Measurements from ENCODE around the gene TFDP1. TPM values are rescaled to one million over a fixed set of nuclear protein-coding genes. Genes with fewer than 3 reads are reported as not detected.

TFDP1 gene
- polyA plus RNA-seq, 3 donors = 30.3 to 54.0 (median 37.6) TPM

DNA sequence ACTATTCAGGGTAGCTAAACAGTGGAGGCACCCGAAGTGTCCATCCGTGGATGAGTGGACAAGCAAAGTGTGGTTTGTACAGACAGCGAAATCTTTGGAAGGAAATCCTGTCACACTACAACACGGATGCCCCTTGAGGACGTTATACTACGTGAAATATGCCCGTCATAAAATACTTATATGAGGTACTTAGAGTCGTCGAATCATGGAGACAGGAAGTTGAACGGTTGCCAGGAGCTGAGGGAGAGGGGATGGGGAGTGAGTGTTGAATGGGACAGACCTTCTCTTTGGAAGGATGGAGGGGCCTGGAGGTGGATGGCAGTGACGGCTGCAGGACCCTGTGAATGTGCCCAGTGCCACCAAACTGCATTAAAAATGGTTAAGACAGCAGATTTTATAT is 61.8 kb downstream of the TFDP1 start:
- Histone ChIP-seq H3K4me1 (ENCODE audit: control insufficient read depth in 1 of 2, insufficient read depth in 2 of 2, low read length in 2 of 2) (no peaks in the 10 kb centered on the region), H4K20me1 (ENCODE audit: insufficient read depth, low read length) (no peaks in the 10 kb centered on the region), H3K9ac (ENCODE audit: insufficient read depth, low read length, poor library complexity, severe bottlenecking) (no peak overlapping the region), H3K9me3 (replicated peaks in 1 of 2; ENCODE audit: control insufficient read depth in 1 of 2, insufficient read depth in 1 of 2, low read length in 2 of 2) (peaks cover 34 to 39% of the 10 kb centered on the region in 2 donors), H3K36me3 (replicated peaks in 1 of 2; ENCODE audit: control insufficient read depth in 1 of 2, insufficient read depth in 2 of 2, low read length in 2 of 2) (peaks cover 7 to 13% of the 10 kb centered on the region in 2 donors), H2AFZ (ENCODE audit: insufficient read depth, low read depth, low read length, poor library complexity, severe bottlenecking) (no peak overlapping the region), H3K27me3 (ENCODE audit: control insufficient read depth in 2 of 2, insufficient read depth in 2 of 2, low read length in 2 of 2) (no peaks in the 10 kb centered on the region), H3K27ac (ENCODE audit: low read depth in 1 of 2, low read length in 2 of 2) (no peak overlapping the region), H3K4me2 (replicated peaks; ENCODE audit: extremely low read depth, low read length, poor library complexity, severe bottlenecking) (no peak overlapping the region), H3K79me2 (ENCODE audit: insufficient read depth, low read length) (no peaks in the 10 kb centered on the region), H3K4me3 (replicated peaks in 1 of 3; ENCODE audit: low read depth in 2 of 3, low read length in 3 of 3) (no peak overlapping the region)
- Mint-ChIP-seq H3K4me1 (peaks cover 7% of the 10 kb centered on the region), H3K9me3 (peaks cover 29 to 59% (median 53%) of the 10 kb centered on the region in 7 donors), H3K27ac (no peak overlapping the region), H3K36me3 (peaks cover 12 to 15% of the 10 kb centered on the region in 2 donors), H3K4me3 (peak overlapping the region in 1 of 2 donors; percentile 28), H3K27me3 (ENCODE audit: low read depth in 3 of 3) (peaks cover 4 to 11% (median 6%) of the 10 kb centered on the region in 3 donors)
- no peak for DNase-seq
- 21% methylated on average over 6 of the region's 11 CpGs for WGBS (ENCODE audit: insufficient coverage)
- intact Hi-C loops (cut with micrococcal nuclease) = no loop called here
- no peak for TF ChIP-seq CTCF (IDR thresholded peaks at IDR 0.05)

GRCh38 chr13:113646921-113647340 is 62.4 kb downstream of the TFDP1 start:
- peaks cover 2 to 7% of the 10 kb centered on the region in 2 donors for H3K36me3 ChIP-seq (replicated peaks in 1 of 2; ENCODE audit: control insufficient read depth in 1 of 2, insufficient read depth in 2 of 2, low read length in 2 of 2)
- no peak overlapping the region for H3K9ac ChIP-seq (ENCODE audit: insufficient read depth, low read length, poor library complexity, severe bottlenecking)
- H2AFZ ChIP-seq (ENCODE audit: insufficient read depth, low read depth, low read length, poor library complexity, severe bottlenecking) = no peak overlapping the region
- peaks cover 29 to 34% of the 10 kb centered on the region in 2 donors for H3K9me3 ChIP-seq (replicated peaks in 1 of 2; ENCODE audit: control insufficient read depth in 1 of 2, insufficient read depth in 1 of 2, low read length in 2 of 2)
- no peak overlapping the region for H3K4me2 ChIP-seq (replicated peaks; ENCODE audit: extremely low read depth, low read length, poor library complexity, severe bottlenecking)
- H3K27ac ChIP-seq (ENCODE audit: low read depth in 1 of 2, low read length in 2 of 2) = no peak overlapping the region
- H3K4me1 Mint-ChIP-seq = peaks cover 7% of the 10 kb centered on the region
- no peaks in the 10 kb centered on the region for H4K20me1 ChIP-seq (ENCODE audit: insufficient read depth, low read length)
- H3K36me3 Mint-ChIP-seq = peaks cover 6 to 9% of the 10 kb centered on the region in 2 donors
- H3K79me2 ChIP-seq (ENCODE audit: insufficient read depth, low read length) = no peaks in the 10 kb centered on the region
- H3K4me1 ChIP-seq (ENCODE audit: control insufficient read depth in 1 of 2, insufficient read depth in 2 of 2, low read length in 2 of 2) = no peaks in the 10 kb centered on the region
- no peak overlapping the region for H3K4me3 Mint-ChIP-seq
- no peaks in the 10 kb centered on the region for H3K27me3 ChIP-seq (ENCODE audit: control insufficient read depth in 2 of 2, insufficient read depth in 2 of 2, low read length in 2 of 2)
- intact Hi-C loops (cut with micrococcal nuclease) = no loop called here
- peaks cover 25 to 53% (median 47%) of the 10 kb centered on the region in 7 donors for H3K9me3 Mint-ChIP-seq
- DNase-seq = no peak
- H3K4me3 ChIP-seq (replicated peaks in 1 of 3; ENCODE audit: low read depth in 2 of 3, low read length in 3 of 3) = no peak overlapping the region
- no peak overlapping the region for H3K27ac Mint-ChIP-seq
- WGBS (ENCODE audit: insufficient coverage) = 45% methylated on average over 10 of the region's 10 CpGs
- TF ChIP-seq CTCF (IDR thresholded peaks at IDR 0.05) = no peak
- peaks cover 4 to 11% (median 6%) of the 10 kb centered on the region in 3 donors for H3K27me3 Mint-ChIP-seq (ENCODE audit: low read depth in 3 of 3)

All from CD14-positive monocyte (primary cell).